ENCODE results near the gene NBAS. TPM values are rescaled to one million over a fixed set of nuclear protein-coding genes. Genes with fewer than 3 reads are reported as not detected.

The NBAS gene
- total and polyA plus RNA-seq, 9 of the 15 experiments (the other 6 are each of a cell fraction or from before 2014, with no cell fraction given) = 15.3 to 94.4 (median 69.9) TPM

- TF ChIP-seq RBBP5 (IDR thresholded peaks at IDR 0.05; ENCODE audit: borderline replicate concordance, insufficient read depth, low read length, poor library complexity, severe bottlenecking) (peak; percentile 32), NR4A1 (CRISPR knock-in tag; IDR thresholded peaks at IDR 0.05) (no peak), NR4A1 (tag; IDR thresholded peaks at IDR 0.05) (no peak), ELF1 (tag; IDR thresholded peaks at IDR 0.05) (no peak), ATF4 (CRISPR knock-in tag; IDR thresholded peaks at IDR 0.05) (no peak), C11orf30 (IDR thresholded peaks at IDR 0.05; ENCODE audit: low read depth) (no peak), ILK (tag; IDR thresholded peaks at IDR 0.05; ENCODE audit: borderline replicate concordance, low read depth) (no peak), ZNF23 (CRISPR knock-in tag; IDR thresholded peaks at IDR 0.05) (no peak), LARP7 (IDR thresholded peaks at IDR 0.05) (no peak), MAFF (IDR thresholded peaks at IDR 0.05; ENCODE audit: low read length) (no peak), E2F3 (CRISPR knock-in tag; IDR thresholded peaks at IDR 0.05) (no peak), SMARCB1 (IDR thresholded peaks at IDR 0.05; ENCODE audit: insufficient read length, low read depth) (no peak), ZNF239 (CRISPR knock-in tag; IDR thresholded peaks at IDR 0.05) (no peak), MAFK (IDR thresholded peaks at IDR 0.05; ENCODE audit: low read length) (no peak), HMGN3 (IDR thresholded peaks at IDR 0.05; ENCODE audit: borderline replicate concordance, extremely low read depth, insufficient read length, low read depth, low read length) (peak; percentile 71), ZNF174 (CRISPR knock-in tag; IDR thresholded peaks at IDR 0.05) (no peak), SAP30 (IDR thresholded peaks at IDR 0.05; ENCODE audit: borderline replicate concordance, insufficient read depth, low read depth, low read length, poor library complexity, severe bottlenecking) (no peak), HLTF (IDR thresholded peaks at IDR 0.05) (no peak), OTX1 (CRISPR knock-in tag; IDR thresholded peaks at IDR 0.05) (no peak), KLF1 (tag; IDR thresholded peaks at IDR 0.05) (no peak), IRF1 (CRISPR knock-in tag; IDR thresholded peaks at IDR 0.05; ENCODE audit: borderline replicate concordance) (no peak), RFX1 (IDR thresholded peaks at IDR 0.05) (no peak), ZNF551 (CRISPR knock-in tag; IDR thresholded peaks at IDR 0.05) (no peak)
- TF ChIP-seq, protein P1, sequence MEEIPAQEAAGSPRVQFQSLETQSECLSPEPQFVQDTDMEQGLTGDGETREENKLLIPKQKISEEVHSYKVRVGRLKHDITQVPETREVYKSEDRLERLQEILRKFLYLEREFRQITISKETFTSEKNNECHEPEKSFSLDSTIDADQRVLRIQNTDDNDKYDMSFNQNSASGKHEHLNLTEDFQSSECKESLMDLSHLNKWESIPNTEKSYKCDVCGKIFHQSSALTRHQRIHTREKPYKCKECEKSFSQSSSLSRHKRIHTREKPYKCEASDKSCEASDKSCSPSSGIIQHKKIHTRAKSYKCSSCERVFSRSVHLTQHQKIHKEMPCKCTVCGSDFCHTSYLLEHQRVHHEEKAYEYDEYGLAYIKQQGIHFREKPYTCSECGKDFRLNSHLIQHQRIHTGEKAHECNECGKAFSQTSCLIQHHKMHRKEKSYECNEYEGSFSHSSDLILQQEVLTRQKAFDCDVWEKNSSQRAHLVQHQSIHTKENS (CRISPR knock-in tag; IDR thresholded peaks at IDR 0.05) = no peak
- TF ChIP-seq, protein P2, sequence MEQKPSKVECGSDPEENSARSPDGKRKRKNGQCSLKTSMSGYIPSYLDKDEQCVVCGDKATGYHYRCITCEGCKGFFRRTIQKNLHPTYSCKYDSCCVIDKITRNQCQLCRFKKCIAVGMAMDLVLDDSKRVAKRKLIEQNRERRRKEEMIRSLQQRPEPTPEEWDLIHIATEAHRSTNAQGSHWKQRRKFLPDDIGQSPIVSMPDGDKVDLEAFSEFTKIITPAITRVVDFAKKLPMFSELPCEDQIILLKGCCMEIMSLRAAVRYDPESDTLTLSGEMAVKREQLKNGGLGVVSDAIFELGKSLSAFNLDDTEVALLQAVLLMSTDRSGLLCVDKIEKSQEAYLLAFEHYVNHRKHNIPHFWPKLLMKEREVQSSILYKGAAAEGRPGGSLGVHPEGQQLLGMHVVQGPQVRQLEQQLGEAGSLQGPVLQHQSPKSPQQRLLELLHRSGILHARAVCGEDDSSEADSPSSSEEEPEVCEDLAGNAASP (IDR thresholded peaks at IDR 0.05) = no peak
- TF ChIP-seq, protein P3, sequence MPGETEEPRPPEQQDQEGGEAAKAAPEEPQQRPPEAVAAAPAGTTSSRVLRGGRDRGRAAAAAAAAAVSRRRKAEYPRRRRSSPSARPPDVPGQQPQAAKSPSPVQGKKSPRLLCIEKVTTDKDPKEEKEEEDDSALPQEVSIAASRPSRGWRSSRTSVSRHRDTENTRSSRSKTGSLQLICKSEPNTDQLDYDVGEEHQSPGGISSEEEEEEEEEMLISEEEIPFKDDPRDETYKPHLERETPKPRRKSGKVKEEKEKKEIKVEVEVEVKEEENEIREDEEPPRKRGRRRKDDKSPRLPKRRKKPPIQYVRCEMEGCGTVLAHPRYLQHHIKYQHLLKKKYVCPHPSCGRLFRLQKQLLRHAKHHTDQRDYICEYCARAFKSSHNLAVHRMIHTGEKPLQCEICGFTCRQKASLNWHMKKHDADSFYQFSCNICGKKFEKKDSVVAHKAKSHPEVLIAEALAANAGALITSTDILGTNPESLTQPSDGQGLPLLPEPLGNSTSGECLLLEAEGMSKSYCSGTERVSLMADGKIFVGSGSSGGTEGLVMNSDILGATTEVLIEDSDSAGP (CRISPR knock-in tag; IDR thresholded peaks at IDR 0.05) = no peak
These were observed 307.3 kb downstream of the NBAS start (continued) for GRCh38 chr2:15253835-15254286.

All from K562 (cell line).